ENCODE results near the gene TAAR1.
"Not testable (repeated sequence)": the region's sequence is repeated elsewhere in the genome, so short reads cannot be mapped to it uniquely, and the experiment has no call there.

The TAAR1 gene

GRCh38 chr6:132651062-132651461, 7.9 kb downstream of the TAAR1 start:
- no peak for DNase-seq

GRCh38 chr6:132650429-132650828, 8.6 kb downstream of the TAAR1 start:
- no peak for DNase-seq

- no peak for DNase-seq
Observed at GRCh38 chr6:132648828-132649227, 10.2 kb downstream of the TAAR1 start.

GRCh38 chr6:132648356-132648755, 10.6 kb downstream of the TAAR1 start:
- DNase-seq: no peak

GRCh38 chr6:132643547-132643946, 15.4 kb downstream of the TAAR1 start:
- no peak for DNase-seq

GRCh38 chr6:132637135-132637534, 21.8 kb downstream of the TAAR1 start:
- DNase-seq: not testable (repeated sequence)

- DNase-seq: not testable (repeated sequence)
Observed at GRCh38 chr6:132635906-132636305, 23.1 kb downstream of the TAAR1 start.

GRCh38 chr6:132635288-132635687, 23.7 kb downstream of the TAAR1 start:
- not testable (repeated sequence) for DNase-seq

GRCh38 chr6:132634796-132635195, 24.2 kb downstream of the TAAR1 start:
- no peak for DNase-seq

GRCh38 chr6:132633362-132633761, 25.6 kb downstream of the TAAR1 start:
- DNase-seq: no peak

GRCh38 chr6:132624175-132624574, 34.8 kb downstream of the TAAR1 start, which contains the start of gene TAAR2:
Gene TAAR2, minus strand, starts transcription at chr6:132624275. Its CDS starts 0 bp downstream, at chr6:132624275.
- no peak for DNase-seq

GRCh38 chr6:132623106-132623845, 35.7 kb downstream of the TAAR1 start:
- DNase-seq: no peak

GRCh38 chr6:132616677-132617076, 42.3 kb downstream of the TAAR1 start:
- no peak for DNase-seq

GRCh38 chr6:132614554-132614953, 44.4 kb downstream of the TAAR1 start:
- DNase-seq: no peak

- no peak for DNase-seq
Observed at GRCh38 chr6:132612449-132613108, 46.4 kb downstream of the TAAR1 start.

GRCh38 chr6:132611616-132612015, 47.4 kb downstream of the TAAR1 start:
- DNase-seq: no peak

- no peak for DNase-seq
Observed at GRCh38 chr6:132607544-132608233, 51.3 kb downstream of the TAAR1 start.

GRCh38 chr6:132604635-132605152, 54.3 kb downstream of the TAAR1 start:
- peak; percentile 9 for DNase-seq

GRCh38 chr6:132600900-132601299, 58.1 kb downstream of the TAAR1 start:
- DNase-seq: not testable (repeated sequence)

GRCh38 chr6:132598473-132598872, 60.5 kb downstream of the TAAR1 start:
- peak; percentile 59 for DNase-seq

- no peak for DNase-seq
Observed at GRCh38 chr6:132596201-132596600, 62.8 kb downstream of the TAAR1 start.

All from NCI-H82 (cell line).